T-cell (primary cell): ENCODE data around the gene MYO18B. TPM values are rescaled to one million over a fixed set of nuclear protein-coding genes. Genes with fewer than 3 reads are reported as not detected.

ENCODE experiments used
- ATAC-seq, 4 experiments: fragments of 200-7000 bp in 3 of 4; fragments of 150-1000 bp in 1 of 4; cut with Tn5 transposase; replicated peaks in 1 of 4; 1 replicate in 3 of 4; 2 replicates in 1 of 4; pipeline ENCODE4 v1.10.0; 2021; ENCODE audit warnings: moderate library complexity in 3 of 4, mild to moderate bottlenecking in 2 of 4, moderate number of reproducible peaks in 1 of 4
- CTCF ChIA-PET, 2 donors: fragments of 300-600 bp; sonication (Branson Sonifier 250); formaldehyde crosslinking; loops; one replicate each; lab custom pipeline; 2022; ENCODE audit warnings: antibody characterized with exemption in 2 of 2; lab: Charles Lee
- POLR2A ChIA-PET, 2 donors: fragments of 300-600 bp; sonication (Branson Sonifier 250); formaldehyde crosslinking; loops; one replicate each; lab custom pipeline; 2022; ENCODE audit warnings: antibody characterized with exemption in 2 of 2; lab: Charles Lee
- DNase-seq, 35 experiments: peaks; one replicate each; pipeline versions ENCODE4 v3.0.0 to v3.0.0-alpha.2; 2013 to 2023
- H3K27ac ChIP-seq: one replicate; pipeline ENCODE4 v1.5.1; 2013; ENCODE audit warnings: low read length
- H3K27me3 ChIP-seq, 2 experiments: replicated peaks in 1 of 2; 1 replicate in 1 of 2; 2 replicates in 1 of 2; pipeline versions ENCODE4 v1.6.1 to v1.7.0; 2013; ENCODE audit warnings: low read length in 1 of 2, mixed read lengths in 1 of 2; ENCODE audit not compliant: control insufficient read depth in 2 of 2, insufficient read depth in 2 of 2; ENCODE audit errors: extremely low read depth in 1 of 2
- H3K36me3 ChIP-seq, 2 donors: 1 replicate in 1 of 2; 2 replicates in 1 of 2; pipeline versions ENCODE4 v1.6.1 to v1.7.0; 2013; ENCODE audit warnings: low read length in 1 of 2; ENCODE audit not compliant: control insufficient read depth in 2 of 2, insufficient read depth in 1 of 2; ENCODE audit errors: extremely low read depth in 1 of 2
- H3K4me1 ChIP-seq, 2 experiments: 1 replicate in 1 of 2; 2 replicates in 1 of 2; pipeline versions ENCODE4 v1.6.1 to v1.7.0; 2013; ENCODE audit warnings: low read length in 2 of 2, mixed read lengths in 1 of 2; ENCODE audit not compliant: insufficient read depth in 2 of 2, control insufficient read depth in 1 of 2; ENCODE audit errors: extremely low read depth in 1 of 2
- H3K4me3 ChIP-seq, 2 donors: 1 replicate in 1 of 2; 2 replicates in 1 of 2; pipeline versions ENCODE4 v1.5.1 to v1.7.0; 2013; ENCODE audit warnings: mild to moderate bottlenecking in 2 of 2, low read length in 1 of 2, moderate library complexity in 1 of 2; ENCODE audit not compliant: control insufficient read depth in 1 of 2; ENCODE audit errors: extremely low read depth in 1 of 2
- H3K9me3 ChIP-seq: 2 replicates; pipeline ENCODE4 v1.7.0; 2013
- H3K27ac Mint-ChIP-seq, 2 donors: one replicate each; pipeline ENCODE4 v1.8.0; 2020 to 2021; ENCODE audit warnings: mild to moderate bottlenecking in 2 of 2, mixed read lengths in 2 of 2
- H3K27me3 Mint-ChIP-seq, 2 donors: one replicate each; pipeline ENCODE4 v1.8.0; 2021 to 2022; ENCODE audit warnings: mixed read lengths in 2 of 2
- H3K36me3 Mint-ChIP-seq: one replicate; pipeline ENCODE4 v1.8.0; 2021; ENCODE audit warnings: mixed read lengths
- H3K4me1 Mint-ChIP-seq, 3 donors: one replicate each; pipeline ENCODE4 v1.8.0; 2020 to 2022; ENCODE audit warnings: mixed read lengths in 3 of 3, mild to moderate bottlenecking in 1 of 3
- H3K4me3 Mint-ChIP-seq, 3 donors: one replicate each; pipeline ENCODE4 v1.8.0; 2020 to 2022; ENCODE audit warnings: mild to moderate bottlenecking in 3 of 3, mixed read lengths in 3 of 3, moderate library complexity in 3 of 3
- H3K9me3 Mint-ChIP-seq, 3 donors: one replicate each; pipeline ENCODE4 v1.8.0; 2020 to 2022; ENCODE audit warnings: mixed read lengths in 3 of 3
- WGBS: methylation state at CpG from one replicate; pipeline ENCODE4 v1.1.5; 2013; ENCODE audit warnings: missing lambda C conversion rate; ENCODE audit not compliant: insufficient coverage; 5-methylcytosine and 5-hydroxymethylcytosine counted together
- total RNA-seq, 35 experiments: library from RNA in 6 of 35; stranded (reverse) in 6 of 35; fragments of 120-200 nt in 1 of 35; gene quantifications; one replicate each; pipeline versions ENCODE4 v1.2.1 to v1.2.4 and lab custom pipeline; 2013 to 2026

MYO18B gene
- total RNA-seq, 5 donors from 2014 or later (not counting 1 experiment from before 2014, with no cell fraction given) = 0.18 to 0.70 (median 0.26) TPM; not detected in 1

- H3K9me3 ChIP-seq = no peaks in the 10 kb centered on the region
- H3K9me3 Mint-ChIP-seq = no peaks in the 10 kb centered on the region
- CTCF ChIA-PET = no interaction called here
- no peaks in the 10 kb centered on the region for H3K36me3 ChIP-seq
- H3K4me1 Mint-ChIP-seq = no peaks in the 10 kb centered on the region
- no peak for ATAC-seq
- H3K4me3 ChIP-seq = no peak overlapping the region
- WGBS = 25% methylated on average over 2 of the region's 3 CpGs
- no peak overlapping the region for H3K27ac Mint-ChIP-seq
- H3K27ac ChIP-seq = no peak overlapping the region
- H3K27me3 ChIP-seq = peaks cover 0 to 8% of the 10 kb centered on the region in 2 experiments
- POLR2A ChIA-PET = no interaction called here
- H3K4me1 ChIP-seq = no peaks in the 10 kb centered on the region
- no peaks in the 10 kb centered on the region for H3K36me3 Mint-ChIP-seq
- DNase-seq = no peak
- no peak overlapping the region for H3K4me3 Mint-ChIP-seq
- H3K27me3 Mint-ChIP-seq = peaks cover 10 to 12% of the 10 kb centered on the region in 2 donors
These were observed 98.9 kb downstream of the MYO18B start for GRCh38 chr22:25840891-25841290.

- WGBS = 81% methylated on average over 6 of the region's 7 CpGs
- Histone ChIP-seq H3K36me3 (no peaks in the 10 kb centered on the region), H3K4me3 (no peak overlapping the region), H3K27ac (no peak overlapping the region), H3K27me3 (peaks cover 0 to 8% of the 10 kb centered on the region in 2 experiments), H3K4me1 (no peaks in the 10 kb centered on the region), H3K9me3 (no peaks in the 10 kb centered on the region)
- ChIA-PET CTCF (no interaction called here), POLR2A (no interaction called here)
- no peak for ATAC-seq
- Mint-ChIP-seq H3K4me3 (no peak overlapping the region), H3K36me3 (no peaks in the 10 kb centered on the region), H3K27me3 (peaks cover 8 to 12% of the 10 kb centered on the region in 2 donors), H3K9me3 (no peaks in the 10 kb centered on the region), H3K27ac (no peak overlapping the region), H3K4me1 (no peaks in the 10 kb centered on the region)
- no peak for DNase-seq
These were observed 99.8 kb downstream of the MYO18B start for GRCh38 chr22:25841775-25842174.

GRCh38 chr22:25843660-25844405, 101.8 kb downstream of the MYO18B start:
- Histone ChIP-seq H3K36me3 (no peaks in the 10 kb centered on the region), H3K27me3 (peaks cover 0 to 8% of the 10 kb centered on the region in 2 experiments), H3K9me3 (no peaks in the 10 kb centered on the region), H3K27ac (no peak overlapping the region), H3K4me1 (no peaks in the 10 kb centered on the region), H3K4me3 (no peak overlapping the region)
- H3K27ac Mint-ChIP-seq = no peak overlapping the region
- DNase-seq = no peak
- no peaks in the 10 kb centered on the region for H3K36me3 Mint-ChIP-seq
- 90% methylated on average over 5 of the region's 11 CpGs for WGBS
- H3K4me3 Mint-ChIP-seq = no peak overlapping the region
- no peak for ATAC-seq
- ChIA-PET POLR2A (no interaction called here), CTCF (no interaction called here)
- H3K27me3 Mint-ChIP-seq = peaks cover 8 to 12% of the 10 kb centered on the region in 2 donors
- H3K4me1 Mint-ChIP-seq = no peaks in the 10 kb centered on the region
- H3K9me3 Mint-ChIP-seq = no peaks in the 10 kb centered on the region

GRCh38 chr22:25844601-25845000, 102.6 kb downstream of the MYO18B start:
- no peaks in the 10 kb centered on the region for H3K36me3 ChIP-seq
- H3K9me3 ChIP-seq = no peaks in the 10 kb centered on the region
- no peak overlapping the region for H3K4me3 ChIP-seq
- H3K27ac ChIP-seq = no peak overlapping the region
- Mint-ChIP-seq H3K4me3 (no peak overlapping the region), H3K36me3 (no peaks in the 10 kb centered on the region), H3K4me1 (no peaks in the 10 kb centered on the region), H3K27ac (no peak overlapping the region), H3K27me3 (peaks cover 8% of the 10 kb centered on the region in 2 donors), H3K9me3 (no peaks in the 10 kb centered on the region)
- peaks cover 0 to 8% of the 10 kb centered on the region in 2 experiments for H3K27me3 ChIP-seq
- DNase-seq (no peak), ATAC-seq (no peak)
- ChIA-PET CTCF (no interaction called here), POLR2A (no interaction called here)
- 74% methylated on average over 5 of the region's 8 CpGs for WGBS
- H3K4me1 ChIP-seq = no peaks in the 10 kb centered on the region

- H3K27me3 ChIP-seq = peaks cover 0 to under 1% of the 10 kb centered on the region in 2 experiments
- Mint-ChIP-seq H3K36me3 (no peaks in the 10 kb centered on the region), H3K27ac (no peak overlapping the region), H3K4me1 (no peaks in the 10 kb centered on the region), H3K27me3 (peaks cover 0 to 6% of the 10 kb centered on the region in 2 donors), H3K9me3 (no peaks in the 10 kb centered on the region), H3K4me3 (no peak overlapping the region)
- 69% methylated on average over 7 of the region's 12 CpGs for WGBS
- ChIA-PET POLR2A (no interaction called here), CTCF (interaction anchor here in 1 of 2 donors (0.7 kb wide), 1 partner anchor 47 kb away, joined by 3 read pairs; no protein-coding TSS in a partner anchor)
- ATAC-seq (no peak), DNase-seq (no peak)
- no peaks in the 10 kb centered on the region for H3K9me3 ChIP-seq
- no peaks in the 10 kb centered on the region for H3K4me1 ChIP-seq
- H3K27ac ChIP-seq = no peak overlapping the region
- no peak overlapping the region for H3K4me3 ChIP-seq
- H3K36me3 ChIP-seq = no peaks in the 10 kb centered on the region
These were observed 104.2 kb downstream of the MYO18B start for GRCh38 chr22:25845985-25846745.

GRCh38 chr22:25847451-25847850, 105.5 kb downstream of the MYO18B start:
- Histone ChIP-seq H3K4me3 (no peak overlapping the region), H3K27me3 (no peaks in the 10 kb centered on the region), H3K4me1 (no peaks in the 10 kb centered on the region), H3K9me3 (no peaks in the 10 kb centered on the region), H3K36me3 (no peaks in the 10 kb centered on the region), H3K27ac (no peak overlapping the region)
- CTCF ChIA-PET = no interaction called here
- POLR2A ChIA-PET = no interaction called here
- Mint-ChIP-seq H3K4me1 (no peaks in the 10 kb centered on the region), H3K27ac (no peak overlapping the region), H3K27me3 (peaks cover 0 to 11% of the 10 kb centered on the region in 2 donors), H3K9me3 (no peaks in the 10 kb centered on the region), H3K4me3 (no peak overlapping the region), H3K36me3 (no peaks in the 10 kb centered on the region)
- no peak for DNase-seq
- WGBS = 93% methylated on average over 3 of the region's 3 CpGs
- no peak for ATAC-seq
